IPS-11a (cell line): ENCODE results near the gene TAP2.

Experiments
- H3K4me3 ChIP-seq: one replicate; pipeline ENCODE4 v1.5.1; 2013; ENCODE audit warnings: low read depth, low read length, control low read depth

Gene TAP2

GRCh38 chr6:32794510-32794909 lies 44.0 kb downstream of the TAP2 start:
- no peak overlapping the region for H3K4me3 ChIP-seq

GRCh38 chr6:32792901-32793435 lies 45.6 kb downstream of the TAP2 start:
- no peak overlapping the region for H3K4me3 ChIP-seq

DNA sequence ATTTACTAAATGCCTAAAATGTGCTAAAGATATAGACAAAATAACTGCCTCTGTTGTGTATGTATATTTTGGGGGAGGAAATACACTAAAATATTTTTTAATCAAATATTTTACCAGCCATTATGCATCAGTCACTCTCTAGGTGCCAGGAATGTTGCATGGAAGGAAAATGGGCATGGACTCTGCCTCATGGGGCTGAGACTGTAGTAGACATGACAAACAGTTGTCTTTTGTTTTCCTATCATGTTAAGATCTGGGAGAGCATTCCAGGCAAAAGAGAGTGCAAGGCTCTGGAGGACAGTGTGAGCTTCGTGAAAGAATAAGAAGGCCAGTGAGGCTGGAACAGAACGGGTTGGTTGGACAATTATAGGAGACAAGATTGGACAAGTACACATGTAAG lies 48.2 kb downstream of the TAP2 start:
- H3K4me3 ChIP-seq: no peak overlapping the region
